DMS153 (cell line): Measurements from ENCODE around the gene C10orf71.
A peak's percentile ranks its signal among the peaks of the same experiment; 100 is the strongest.

Experiments used
- DNase-seq: peaks from one replicate; lab custom pipeline; 2025; lab: John Stamatoyannopoulos, UW

Gene C10orf71

DNA sequence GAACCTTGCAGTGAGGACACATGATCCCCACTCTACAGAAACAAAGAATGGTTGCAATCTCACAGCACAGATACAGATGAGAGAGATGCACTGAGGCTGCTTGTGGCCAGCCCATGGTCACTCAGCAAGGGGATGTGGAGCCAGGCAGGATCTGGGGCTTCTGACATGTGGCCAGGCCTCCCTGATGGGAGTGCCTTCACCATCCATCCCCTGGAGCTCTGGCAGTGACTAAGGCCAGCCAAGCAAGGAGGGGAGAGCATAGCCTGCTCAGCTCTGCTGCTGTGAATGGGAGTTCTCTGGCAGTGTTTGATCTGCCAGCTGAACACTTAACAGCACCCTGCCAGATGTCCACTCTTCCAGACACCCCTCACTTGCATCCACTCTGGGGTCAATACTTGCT, 19.8 kb downstream of the C10orf71 start:
- no peak for DNase-seq

DNA sequence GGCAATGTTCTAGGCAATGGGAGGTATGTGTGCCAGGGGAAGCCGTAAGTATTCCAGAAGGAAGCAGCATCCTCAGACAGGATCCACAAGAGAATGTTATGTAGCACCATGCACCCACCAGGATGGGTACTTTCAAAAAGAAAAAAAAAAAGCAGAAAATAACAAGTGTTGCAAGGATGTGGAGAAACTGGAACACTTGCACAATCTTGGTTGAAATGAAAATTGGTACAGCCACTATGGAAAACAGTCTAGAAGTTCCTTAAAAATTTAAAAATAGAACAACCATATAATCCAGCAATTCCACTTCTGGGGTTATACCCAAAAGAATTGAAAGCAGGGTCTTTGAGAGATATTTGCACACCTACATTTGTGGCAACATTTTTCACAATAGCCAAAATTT, 20.2 kb downstream of the C10orf71 start:
- DNase-seq: no peak

DNA sequence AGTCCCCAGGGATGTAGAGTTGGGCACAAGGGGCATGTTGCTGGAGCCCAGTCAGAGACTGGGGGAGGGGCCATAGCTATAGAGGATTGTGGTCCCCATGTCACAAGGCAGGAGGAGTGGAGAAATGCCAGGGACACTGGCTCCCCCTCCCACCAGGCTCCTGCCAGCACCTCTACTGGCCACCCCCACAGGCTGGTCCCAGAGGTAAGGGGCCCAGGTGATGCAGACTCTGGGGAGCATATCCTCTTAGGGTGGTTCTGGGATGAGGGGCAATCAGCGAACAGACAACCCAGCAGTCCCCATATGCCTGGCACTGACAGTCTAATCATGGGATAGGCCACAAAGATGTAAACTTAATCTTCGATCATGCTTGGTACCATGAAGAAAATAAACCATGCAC, 21.2 kb downstream of the C10orf71 start:
- DNase-seq: no peak

DNA sequence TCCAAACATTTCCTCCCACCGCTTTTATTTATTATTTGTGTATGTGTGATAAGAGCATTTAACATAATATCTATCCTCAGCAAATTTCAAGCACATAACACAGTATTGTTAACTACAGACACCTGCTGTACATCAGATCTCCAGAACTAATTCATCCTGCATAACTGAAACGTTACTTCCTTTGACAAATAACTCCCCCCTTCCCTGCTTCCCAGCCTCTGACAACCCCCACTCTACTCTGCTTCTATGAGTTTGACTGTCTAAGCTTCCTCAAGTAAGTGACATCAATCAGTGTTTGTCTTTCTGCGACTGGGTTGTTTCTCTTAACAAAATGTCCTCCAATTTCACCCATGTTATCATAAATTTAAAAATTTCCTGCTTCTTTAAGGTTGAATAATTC, 22.1 kb downstream of the C10orf71 start:
- DNase-seq: no peak

DNA sequence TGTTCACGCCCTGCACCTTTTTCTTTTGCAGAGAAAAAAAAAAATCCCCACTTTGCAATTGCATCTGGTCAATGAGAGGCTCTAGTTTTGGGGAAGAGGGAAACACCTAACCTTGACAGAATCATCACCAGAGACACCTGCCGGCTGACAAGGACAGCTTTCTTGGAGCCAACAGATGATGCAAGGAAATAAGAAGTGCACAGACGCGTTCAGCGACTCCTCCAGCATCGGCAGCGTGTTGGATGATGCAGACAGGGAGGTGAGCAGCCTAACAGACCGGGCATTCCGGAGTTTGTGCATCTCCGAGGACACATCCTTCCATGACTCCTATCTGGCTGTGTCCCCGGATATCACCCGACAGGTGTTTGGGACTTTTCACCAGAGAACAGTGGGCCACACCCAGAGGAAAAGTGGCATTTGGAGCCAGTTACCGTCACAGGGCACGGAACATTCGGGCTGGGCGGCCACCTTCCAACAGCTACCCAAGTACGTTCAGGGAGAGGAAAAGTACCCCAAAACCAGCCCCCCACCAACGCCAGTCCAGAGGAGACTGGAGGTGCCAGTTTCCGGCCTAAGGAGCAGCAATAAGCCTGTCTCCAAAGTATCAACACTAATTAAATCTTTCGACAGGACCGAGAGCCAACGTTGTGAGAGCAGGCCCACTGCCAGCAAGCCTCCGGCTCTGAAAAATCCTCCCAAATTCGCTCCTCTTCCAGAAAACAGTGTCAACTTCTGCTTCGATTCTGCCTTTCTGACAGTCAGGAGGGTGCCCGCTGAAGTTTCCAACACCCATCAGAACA, 23.6 kb downstream of the C10orf71 start:
- DNase-seq: no peak

DNA sequence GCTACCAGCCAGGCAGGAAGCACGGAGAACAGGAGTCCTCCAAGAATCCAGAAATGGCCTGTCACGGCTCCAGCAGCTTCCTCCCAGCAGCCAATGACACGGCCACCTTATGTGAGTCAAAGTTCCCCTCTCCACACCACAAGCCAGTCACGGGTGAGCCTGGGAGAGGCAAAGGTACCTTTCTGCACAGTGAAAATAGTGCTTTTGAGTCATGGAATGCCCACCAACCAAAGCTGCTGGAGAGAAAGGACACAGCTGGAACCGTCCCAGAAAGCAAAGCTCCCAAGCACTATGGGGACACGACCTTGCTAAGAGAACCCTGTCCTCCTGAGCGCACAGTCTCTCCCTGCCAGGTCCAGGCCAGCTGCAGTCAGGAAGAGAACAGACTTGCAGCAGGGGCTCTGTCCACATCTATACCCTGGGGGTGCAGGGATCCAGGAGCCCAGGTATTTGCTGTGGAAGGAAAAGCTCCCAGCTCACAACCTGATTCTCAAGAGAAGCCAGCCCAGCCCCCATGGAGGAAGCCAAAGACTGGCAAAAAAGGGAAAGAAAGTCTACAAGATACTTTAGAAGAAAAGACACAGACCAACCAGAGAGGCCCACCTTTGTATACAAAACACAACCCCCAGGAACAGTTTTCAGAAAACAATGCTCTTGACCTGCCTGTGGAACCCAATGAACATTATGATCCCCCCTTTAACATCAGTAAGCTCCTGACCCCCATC, 24.4 kb downstream of the C10orf71 start:
- DNase-seq: no peak

DNA sequence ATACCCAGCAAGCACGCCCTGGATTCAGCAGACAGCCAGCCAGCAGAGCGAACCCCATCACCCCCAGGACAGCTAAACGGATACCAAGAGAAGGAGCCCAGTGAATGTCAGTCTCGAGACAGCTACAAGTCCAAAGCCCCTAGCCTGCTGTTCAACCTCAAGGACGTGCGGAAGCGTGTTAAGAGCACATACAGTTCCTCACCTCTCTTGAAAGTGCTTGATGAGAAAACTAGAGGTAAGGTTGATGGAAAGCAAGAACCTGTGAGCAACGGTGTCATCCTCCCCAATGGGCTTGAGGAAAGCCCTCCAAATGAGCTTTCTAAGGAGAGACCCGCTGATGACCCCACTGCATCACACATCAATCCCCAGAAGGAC, 24.9 kb downstream of the C10orf71 start:
- no peak for DNase-seq

DNA sequence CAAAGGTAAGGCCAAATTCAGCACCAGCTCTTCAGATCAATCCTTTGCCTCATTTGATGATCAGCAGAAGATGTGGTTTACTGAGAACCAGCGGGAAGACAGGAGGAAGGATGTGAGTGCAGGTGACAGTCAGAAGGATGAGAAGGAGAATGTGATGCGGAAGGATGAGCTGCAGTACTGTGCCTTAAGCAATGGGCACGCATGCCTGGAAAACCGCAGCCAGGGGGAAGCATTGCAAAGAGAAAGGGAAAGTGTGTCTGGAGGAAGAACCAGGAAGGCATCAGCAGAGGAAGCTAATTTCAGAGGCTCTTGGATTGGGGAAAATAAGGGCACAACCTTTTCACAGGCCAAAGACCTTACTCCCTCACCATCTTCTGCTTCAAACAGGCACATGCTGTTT, 25.7 kb downstream of the C10orf71 start:
- DNase-seq: no peak

DNA sequence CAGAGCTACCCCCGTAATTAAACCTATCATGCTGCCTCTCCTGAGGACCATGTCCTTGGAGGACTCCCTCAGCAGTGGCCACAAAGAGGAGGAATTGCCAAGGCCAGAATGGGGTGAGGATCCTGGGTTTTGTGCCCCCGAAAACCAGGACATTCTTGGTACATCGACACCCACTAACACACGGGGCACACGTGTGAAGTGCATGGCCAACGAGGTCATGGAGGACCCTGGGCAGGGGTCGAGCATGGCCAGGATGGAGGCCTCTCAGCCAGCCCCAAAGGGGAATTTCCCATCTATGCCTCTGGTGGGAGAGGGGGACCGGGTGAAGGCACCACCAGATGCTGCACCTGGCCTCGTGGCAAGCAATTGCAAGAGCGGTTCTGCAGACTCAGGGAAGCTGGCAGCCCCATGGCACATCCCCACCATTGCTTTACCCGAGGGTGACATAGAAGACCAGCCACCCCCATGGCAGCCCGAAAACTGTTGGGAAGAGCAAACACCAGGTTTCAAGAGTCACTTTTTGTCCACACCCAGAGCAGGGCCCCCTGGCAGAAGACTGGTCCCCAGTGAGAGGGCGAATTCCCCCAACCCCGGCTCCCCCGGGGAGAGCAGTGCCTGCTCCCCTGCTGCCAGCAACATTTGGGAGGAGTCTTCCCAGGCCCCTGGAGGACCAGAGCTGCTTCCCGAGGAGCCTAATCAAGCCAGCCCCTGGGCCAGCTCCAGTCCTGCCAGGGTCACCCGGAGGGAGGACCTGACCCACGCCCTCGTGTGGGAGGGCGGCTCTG, 26.4 kb downstream of the C10orf71 start:
- DNase-seq: no peak

DNA sequence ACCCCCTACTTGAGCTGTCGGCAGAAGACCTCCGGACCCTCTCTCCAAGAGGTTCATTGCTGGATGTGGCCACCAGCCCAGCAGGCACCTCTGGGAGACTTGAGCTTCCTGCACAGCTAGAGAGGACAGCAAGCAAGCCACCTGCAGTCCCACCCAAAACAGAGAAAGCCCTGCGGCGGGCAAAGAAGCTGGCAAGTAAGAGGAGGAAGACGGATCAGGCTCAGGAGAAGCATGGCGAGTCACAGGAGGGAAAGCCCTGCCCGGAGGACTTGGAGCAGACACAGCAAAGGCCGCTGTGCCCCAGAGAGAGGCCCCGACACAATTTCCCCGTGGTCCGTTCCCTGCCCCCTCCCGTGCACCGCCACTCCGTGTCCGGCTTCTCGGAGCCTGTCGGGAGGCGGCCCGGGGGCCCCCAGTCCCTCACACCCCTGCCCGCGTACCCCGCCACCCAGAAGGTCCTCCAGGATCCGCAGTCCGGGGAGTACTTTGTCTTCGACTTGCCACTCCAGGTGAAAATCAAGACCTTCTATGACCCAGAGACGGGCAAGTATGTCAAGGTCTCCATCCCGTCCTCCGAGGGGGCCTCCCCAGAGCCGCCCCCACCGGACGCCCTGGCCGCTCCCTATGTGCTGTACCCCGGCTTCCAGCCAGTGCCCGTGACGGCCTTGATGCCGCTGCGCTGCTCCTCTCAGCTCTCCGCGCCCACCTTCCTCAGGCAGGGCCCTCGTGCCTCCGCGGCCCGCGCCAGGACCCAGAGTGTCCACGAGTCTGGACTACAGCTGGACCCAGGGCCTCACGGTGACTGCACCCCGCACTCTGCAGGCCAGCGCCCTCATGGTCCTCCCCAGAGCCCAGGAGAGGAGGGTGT, 27.2 kb downstream of the C10orf71 start:
- DNase-seq: no peak

DNA sequence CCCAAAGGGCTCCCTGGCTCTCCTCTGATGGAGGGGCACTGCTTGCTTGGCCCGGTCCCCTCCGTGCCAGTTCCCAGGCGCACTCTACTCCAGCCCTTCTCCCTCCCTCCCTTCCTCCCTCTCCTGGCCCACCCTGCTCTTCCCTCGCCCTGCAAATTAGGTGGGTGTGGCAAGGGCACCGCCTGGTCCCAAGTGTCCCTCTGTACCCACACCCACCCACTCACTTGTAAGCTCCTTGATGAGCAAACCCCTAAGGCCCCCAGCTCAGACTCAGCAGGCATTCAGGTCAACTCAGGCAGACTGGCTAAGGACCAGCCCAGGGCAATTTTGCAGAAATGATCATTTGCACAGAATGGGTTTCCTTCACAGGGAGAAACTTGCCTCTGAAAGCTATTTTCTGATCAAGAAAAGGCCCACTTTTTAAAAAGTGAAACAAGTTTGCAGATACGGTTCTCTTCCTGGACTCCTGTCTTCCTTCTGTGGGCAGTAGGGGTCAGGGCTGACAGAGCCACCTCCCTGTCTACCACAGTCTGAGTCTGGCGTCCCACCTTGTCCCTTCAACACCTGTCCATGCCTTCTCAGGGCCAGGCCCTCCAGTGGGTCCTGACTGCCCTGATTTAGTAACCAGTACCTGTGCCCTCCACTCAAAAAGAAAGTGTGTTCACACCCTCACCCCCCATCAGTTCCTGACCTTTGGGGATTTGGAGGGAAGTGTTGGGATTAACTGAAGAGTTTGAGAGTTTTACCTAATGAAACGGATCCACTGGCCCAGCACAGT, 28.3 kb downstream of the C10orf71 start:
- no peak for DNase-seq

DNA sequence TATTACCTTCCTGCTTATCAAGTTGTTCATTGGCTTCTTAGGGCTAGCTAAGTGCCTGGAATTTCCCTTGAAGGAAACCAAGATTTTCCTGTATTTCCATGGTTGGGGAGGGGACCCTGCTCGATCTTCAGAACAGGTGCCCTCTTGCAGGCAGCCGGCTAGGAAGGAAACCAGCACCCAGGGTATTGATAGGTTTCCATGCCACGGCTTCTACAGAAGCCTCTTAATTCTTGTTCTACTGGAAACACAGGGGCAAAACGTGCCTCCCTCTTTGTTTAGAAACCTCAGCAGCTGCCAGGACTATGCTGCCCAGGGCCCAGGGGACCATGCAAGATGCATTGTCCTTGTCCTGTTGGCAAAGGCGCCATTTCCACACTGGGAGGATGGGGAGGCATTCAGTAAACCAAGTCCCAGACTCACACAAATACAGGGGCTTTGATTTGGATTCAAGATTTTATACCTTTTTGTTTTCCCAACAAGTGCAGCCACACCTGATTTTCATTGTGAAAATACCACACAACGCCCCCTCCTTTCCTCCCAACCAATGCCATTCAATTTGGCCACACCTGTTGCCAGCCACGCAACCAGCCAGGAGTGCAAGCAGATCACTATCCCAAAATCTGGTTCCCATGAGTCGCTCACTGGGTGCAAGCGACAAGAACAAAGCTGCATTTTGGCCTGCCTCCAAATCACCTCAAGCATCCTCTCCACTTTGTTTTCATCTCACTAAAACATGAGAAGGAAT, 29.6 kb downstream of the C10orf71 start:
- DNase-seq: peak; percentile 7

DNA sequence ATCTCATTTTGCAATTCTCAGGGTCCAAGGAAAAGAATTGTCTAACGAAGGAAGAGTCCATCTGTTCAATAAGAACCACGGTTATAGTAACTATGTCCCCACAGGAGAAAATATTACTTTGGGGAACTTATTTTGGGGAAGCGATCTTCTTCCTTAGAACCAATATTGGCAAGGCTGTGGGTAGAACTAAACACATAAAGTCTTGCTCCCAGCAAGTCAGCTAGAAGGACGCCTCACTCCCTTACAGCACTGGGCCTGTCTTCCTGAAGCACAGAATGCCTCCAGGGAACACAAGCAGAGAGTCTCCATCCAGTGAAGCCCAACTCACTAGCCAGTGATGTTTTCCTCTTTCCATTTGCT, 30.2 kb downstream of the C10orf71 start:
- no peak for DNase-seq

DNA sequence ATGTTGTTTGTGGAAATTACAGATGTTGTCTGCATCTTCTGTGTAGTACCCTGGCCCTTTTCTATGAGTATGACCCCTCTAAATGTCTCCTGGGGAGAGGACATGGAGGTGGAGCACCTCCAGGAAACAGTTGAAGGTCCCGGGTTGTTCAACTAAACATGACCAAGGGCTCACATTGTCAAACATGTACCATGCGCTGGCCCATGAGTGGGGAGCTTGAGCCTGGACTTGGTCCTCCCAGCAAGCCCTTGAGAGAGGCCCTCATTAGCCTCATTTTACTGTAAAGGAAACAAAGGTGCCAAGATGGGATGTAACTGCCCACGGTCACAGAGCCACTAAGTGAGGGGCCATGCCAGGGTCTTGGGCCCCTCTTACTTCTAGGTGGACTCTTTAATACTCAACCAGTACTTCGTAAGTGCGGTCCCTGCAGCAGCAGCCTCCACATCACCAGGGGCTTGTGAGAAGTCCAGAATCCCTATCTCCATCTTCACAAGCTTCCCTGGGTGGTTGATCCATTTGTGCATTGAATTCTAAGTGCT, 31.2 kb downstream of the C10orf71 start:
- no peak for DNase-seq

DNA sequence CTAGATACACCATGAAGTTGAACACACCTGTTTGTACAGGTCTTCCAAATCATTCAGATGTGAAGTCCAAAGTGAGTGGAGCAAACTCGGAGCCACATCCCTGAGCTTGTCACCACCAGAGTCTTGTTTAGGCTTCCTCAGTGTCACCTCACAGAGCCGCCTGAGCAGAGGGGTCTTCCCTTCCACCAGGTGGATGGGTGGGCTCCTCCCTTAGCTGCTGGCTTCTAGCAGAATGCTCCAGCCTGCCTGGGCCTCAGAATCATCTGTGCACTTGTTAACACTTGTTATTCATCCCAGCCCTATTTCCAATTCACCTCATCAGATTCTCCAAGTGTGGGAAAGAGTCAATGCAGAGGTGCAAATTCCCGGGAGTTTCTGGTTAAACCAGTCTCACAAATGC, 32.5 kb downstream of the C10orf71 start:
- DNase-seq: no peak

DNA sequence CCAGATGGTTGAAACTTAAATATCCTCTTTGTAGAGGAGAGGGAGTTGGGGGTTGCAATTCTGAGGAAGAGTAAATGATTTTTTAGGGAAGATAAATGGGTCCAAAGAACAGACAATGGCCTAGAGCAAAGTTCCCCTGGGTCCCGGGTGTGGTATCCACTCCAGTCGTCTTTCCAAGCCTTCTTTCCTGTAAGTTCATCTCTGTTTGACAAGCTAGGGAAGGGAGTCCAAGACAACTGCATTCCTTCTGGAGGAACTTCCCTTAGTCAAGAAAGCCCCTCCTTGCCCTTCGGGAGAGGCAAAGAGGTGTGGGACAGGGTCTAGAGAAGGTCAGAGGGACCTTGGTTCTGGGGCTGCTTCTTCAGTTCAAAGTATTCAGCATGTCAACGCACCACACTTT, 33.4 kb downstream of the C10orf71 start:
- DNase-seq: no peak

DNA sequence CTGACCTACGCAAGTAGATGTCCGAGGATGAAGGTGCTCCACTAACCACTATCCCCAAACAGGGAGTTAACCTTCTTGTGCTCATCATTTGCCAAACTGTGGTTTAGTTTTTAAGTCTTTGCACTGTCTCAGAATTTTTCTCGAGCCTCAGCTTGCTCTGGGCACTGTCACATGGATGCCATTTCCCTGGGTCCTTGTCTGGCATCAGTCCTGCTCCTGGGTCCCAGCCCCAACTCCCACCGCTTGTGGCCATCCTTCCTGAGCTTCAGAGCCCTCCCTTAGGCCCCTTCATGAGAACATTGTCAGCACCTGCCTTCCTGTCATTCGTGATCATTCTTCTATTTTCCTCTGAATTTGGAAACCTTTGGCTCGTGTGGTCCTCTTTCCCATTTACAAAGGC, 33.8 kb downstream of the C10orf71 start:
- no peak for DNase-seq

DNA sequence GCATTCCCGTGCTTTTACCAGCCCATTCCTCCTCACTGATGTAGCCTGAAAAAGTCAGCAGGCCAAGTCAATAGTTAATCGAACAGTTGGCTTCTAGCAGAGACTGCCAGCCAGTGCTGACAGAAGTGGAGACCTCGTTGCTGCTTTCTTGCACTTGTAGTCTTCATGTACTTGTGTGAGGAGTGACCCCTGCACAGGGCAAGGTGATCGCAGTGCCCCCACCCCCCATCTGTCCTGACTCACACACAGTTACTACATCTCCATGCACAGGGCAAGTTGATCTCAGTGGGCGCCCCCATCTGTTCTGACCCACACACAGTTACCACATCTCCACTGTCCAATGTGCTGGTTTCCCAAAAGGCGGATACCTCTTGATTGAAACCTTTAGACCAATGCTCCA, 34.2 kb downstream of the C10orf71 start:
- no peak for DNase-seq

DNA sequence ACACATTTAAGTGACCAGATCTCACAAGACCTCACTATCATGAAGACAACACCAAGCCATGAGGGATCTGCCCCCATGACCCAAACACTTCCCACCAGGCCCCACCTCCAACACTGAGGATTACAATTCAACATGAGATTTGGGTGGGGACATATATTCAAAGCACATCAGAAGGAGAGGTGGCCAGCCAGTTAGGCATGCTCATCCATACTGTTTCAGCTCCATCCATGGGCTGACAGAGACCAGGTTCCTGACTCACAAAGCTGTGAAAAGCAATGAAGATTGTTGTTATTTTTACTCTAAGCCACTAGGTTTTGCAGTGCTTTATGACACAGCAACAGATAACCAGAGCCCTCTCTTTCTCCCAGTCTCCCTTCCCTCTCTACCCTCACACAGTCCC, 36.0 kb downstream of the C10orf71 start:
- no peak for DNase-seq

DNA sequence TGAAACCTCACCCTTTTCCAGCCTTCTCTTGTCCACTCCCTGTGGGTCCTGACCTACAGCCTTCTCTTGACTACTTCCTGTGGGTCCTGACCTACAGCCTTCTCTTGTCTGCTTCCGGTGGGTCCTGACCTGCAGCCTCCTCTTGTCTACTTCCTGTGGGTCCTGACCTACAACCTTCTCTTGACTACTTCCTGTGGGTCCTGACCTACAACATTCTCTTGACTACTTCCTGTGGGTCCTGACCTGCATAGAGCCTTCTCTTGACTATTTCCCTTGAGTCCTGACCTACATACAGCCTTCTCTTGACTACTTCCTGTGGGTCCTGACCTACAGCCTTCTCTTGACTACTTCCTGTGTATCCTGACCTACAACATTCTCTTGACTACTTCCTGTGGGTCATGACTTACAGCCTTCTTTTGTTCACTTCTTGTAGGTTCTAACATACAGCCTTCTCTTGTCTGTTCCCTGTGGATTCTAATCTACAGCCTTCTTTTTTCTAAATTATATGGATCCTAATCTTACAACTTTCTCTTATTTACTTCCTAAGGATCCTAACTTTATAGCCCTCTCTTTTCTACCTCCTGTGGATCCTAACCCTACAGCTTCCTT, 36.5 kb downstream of the C10orf71 start:
- DNase-seq: no peak
